ENCODE measurements around the gene REELD1.

Gene REELD1

DNA sequence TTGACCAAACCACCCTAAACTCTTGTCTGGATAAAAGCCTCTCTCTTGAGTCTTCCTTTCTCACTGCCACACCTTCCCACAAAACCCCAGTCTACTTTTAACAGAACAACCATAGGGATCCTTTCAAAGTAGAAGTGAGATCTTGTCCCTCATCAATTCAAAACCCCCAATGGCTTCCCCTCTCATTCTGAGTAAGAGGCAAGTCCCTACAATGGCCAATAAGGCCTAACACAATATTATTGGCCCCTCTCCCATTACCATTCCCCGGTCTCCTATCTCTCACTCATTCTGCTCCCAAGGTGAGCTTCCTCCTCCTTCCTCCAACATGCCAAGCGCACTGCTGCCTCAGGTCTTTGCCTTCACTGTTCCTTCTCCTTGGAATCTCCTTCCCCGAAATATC lies 57.1 kb downstream of the REELD1 start:
- no peak for FAIRE-seq

DNA sequence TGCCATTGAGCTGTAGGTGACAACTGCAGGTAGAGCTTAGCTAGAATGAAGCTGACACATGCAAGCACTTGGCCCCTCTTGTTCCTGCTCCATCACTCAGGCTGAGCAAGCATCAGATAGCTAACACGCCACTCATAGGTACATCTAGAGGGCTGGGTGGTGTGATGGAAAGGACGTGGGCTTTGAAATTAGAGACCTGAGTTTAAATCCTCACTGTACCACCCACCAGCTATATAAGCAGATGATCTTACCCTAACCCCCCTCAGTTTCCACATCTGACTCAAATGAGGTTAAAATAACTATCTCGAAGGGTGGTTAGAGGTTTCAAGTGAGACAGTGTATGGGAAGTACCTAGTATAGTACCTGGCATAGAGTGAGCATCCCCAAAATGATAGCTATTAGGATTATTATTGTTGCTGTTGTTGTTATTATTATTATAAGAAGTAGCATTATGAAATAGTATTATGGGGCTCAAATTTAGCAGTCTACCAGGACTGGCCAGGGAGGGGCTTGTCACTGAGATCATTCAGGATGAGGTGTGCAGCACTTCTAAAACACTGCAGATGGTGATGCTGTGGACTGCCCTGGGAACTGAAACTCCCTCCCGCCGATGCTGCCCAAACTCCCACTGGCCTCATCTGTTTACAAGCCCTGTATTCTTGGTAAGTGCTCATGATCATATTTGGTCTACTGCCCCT lies 59.0 kb downstream of the REELD1 start:
- no peak for FAIRE-seq

DNA sequence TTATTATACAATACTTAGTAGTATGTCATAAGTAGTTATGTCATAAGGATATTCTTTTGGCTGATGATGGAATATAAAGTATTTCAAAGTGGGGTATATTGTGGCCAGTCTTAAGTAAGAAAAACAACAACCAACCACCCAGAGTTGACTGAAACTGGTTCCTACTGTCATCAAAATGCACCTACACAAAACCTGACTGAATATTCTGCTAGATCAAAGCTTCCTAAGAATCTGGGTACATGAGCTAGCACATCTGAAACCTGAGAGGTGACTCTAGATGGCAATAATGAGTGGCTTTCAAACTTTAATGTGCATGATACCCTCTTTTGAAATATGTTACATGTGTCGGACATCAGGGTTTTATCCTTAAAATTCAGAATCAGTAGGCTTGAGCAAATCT lies 60.4 kb downstream of the REELD1 start:
- no peak for FAIRE-seq

DNA sequence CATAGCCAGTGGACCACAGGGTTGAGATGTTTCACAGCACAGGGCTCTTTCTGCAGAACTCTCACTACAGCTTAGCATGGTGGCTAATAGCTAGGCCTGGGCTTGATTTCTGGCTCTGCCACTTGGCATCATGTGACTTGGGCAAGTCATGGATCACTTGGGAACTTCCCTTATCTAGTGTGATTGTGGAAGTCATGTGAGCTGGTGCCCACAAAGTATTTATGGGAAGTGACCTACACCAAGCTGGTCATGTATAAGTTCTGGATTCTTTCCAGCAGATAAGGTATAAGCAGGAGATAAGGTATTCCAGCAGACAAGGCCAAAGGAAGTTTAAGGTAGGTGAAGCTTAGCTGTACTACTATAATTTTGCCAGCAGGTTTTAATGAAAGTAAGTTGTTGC lies 61.0 kb downstream of the REELD1 start:
- FAIRE-seq: no peak

DNA sequence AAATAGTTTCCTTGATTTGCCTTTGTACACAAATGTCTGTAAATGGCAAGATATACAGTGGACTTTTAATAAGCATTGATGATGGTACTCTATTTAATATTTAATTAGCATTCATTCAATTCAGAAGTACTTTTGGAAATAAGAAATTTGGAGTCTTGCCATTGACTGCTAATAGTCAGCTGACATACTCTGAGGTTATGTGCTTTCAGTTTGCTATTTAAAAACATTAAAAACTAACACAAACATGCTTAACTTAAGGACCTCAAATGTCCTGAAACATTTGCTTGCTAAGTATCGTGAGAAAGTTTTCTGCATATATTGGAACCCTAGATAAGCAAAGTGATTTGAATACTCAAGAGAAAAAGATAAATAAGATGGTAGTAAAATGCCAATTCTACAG lies 64.6 kb downstream of the REELD1 start:
- no peak for FAIRE-seq

Measured in G401.6 (cell line).